HL-60 (cell line): Measurements from ENCODE around the gene TBC1D23.

Experiments used
- DNase-seq, 2 experiments: peaks; one replicate each; pipeline ENCODE4 v3.0.0-alpha.2; 2010 to 2020; ENCODE audit warnings: low read depth in 1 of 2, low spot score in 1 of 2
- H3K27ac ChIP-seq: fragments of 250-450 bp; sonication (Bioruptor Pico); replicated peaks from 2 replicates; pipeline ENCODE4 v1.5.1; 2020; ENCODE audit warnings: mild to moderate bottlenecking, moderate library complexity
- H3K27me3 ChIP-seq: fragments of 250-450 bp; sonication (Bioruptor Pico); 2 replicates; pipeline ENCODE4 v1.5.1; 2021; ENCODE audit warnings: mild to moderate bottlenecking, moderate library complexity; ENCODE audit not compliant: insufficient read depth, poor library complexity, severe bottlenecking
- H3K4me3 ChIP-seq: replicated peaks from 2 replicates; pipeline ENCODE4 v1.5.1; 2011; ENCODE audit warnings: mild to moderate bottlenecking, control low read depth, low read length; ENCODE audit not compliant: insufficient read depth
- GABPA ChIP-seq: IDR thresholded peaks from 2 replicates; pipeline ENCODE4 v1.6.1; 2012; ENCODE audit warnings: low read depth
- POLR2AphosphoS5 ChIP-seq: IDR thresholded peaks from 2 replicates; pipeline ENCODE4 v1.6.1; 2012; ENCODE audit warnings: low read depth
- SPI1 ChIP-seq: IDR thresholded peaks from 2 replicates; pipeline ENCODE4 v1.6.1; 2012; ENCODE audit warnings: low read depth, mild to moderate bottlenecking, borderline replicate concordance
- TF ChIP-seq, protein P1 (sequence below): IDR thresholded peaks from 2 replicates; pipeline ENCODE4 v1.6.1; 2012; ENCODE audit warnings: low read depth; ENCODE audit not compliant: insufficient replicate concordance
- TF ChIP-seq, protein P2 (sequence below): IDR thresholded peaks from one replicate; pipeline ENCODE4 v1.5.1; 2011; ENCODE audit warnings: low read length, control low read depth, inconsistent platforms; ENCODE audit not compliant: insufficient read depth

TBC1D23 gene

DNA sequence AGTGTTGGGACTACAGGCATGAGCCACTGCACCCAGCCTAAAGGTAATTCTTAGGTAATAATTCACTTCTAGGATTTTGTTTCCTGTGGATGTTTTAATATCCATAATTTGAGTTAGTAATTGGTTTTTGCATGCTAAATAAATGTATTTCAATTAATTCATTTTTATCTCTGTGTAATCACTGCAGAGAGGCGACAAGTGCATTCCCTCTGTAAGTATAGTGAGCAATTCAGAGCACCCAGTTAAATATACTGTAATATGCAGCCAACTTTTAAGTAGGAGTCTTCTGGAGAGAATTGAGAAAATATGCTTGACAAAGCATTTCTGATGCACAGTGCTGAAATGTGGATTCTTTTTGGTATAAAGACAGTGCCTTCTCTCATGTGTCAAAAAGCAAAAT lies 5.7 kb downstream of the TBC1D23 start:
- Histone ChIP-seq H3K4me3 (no peak overlapping the region), H3K27ac (no peak overlapping the region), H3K27me3 (no peaks in the 10 kb centered on the region)
- no peak for TF ChIP-seq SPI1
- TF ChIP-seq, protein P1, sequence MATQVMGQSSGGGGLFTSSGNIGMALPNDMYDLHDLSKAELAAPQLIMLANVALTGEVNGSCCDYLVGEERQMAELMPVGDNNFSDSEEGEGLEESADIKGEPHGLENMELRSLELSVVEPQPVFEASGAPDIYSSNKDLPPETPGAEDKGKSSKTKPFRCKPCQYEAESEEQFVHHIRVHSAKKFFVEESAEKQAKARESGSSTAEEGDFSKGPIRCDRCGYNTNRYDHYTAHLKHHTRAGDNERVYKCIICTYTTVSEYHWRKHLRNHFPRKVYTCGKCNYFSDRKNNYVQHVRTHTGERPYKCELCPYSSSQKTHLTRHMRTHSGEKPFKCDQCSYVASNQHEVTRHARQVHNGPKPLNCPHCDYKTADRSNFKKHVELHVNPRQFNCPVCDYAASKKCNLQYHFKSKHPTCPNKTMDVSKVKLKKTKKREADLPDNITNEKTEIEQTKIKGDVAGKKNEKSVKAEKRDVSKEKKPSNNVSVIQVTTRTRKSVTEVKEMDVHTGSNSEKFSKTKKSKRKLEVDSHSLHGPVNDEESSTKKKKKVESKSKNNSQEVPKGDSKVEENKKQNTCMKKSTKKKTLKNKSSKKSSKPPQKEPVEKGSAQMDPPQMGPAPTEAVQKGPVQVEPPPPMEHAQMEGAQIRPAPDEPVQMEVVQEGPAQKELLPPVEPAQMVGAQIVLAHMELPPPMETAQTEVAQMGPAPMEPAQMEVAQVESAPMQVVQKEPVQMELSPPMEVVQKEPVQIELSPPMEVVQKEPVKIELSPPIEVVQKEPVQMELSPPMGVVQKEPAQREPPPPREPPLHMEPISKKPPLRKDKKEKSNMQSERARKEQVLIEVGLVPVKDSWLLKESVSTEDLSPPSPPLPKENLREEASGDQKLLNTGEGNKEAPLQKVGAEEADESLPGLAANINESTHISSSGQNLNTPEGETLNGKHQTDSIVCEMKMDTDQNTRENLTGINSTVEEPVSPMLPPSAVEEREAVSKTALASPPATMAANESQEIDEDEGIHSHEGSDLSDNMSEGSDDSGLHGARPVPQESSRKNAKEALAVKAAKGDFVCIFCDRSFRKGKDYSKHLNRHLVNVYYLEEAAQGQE, result no peak
- no peak for TF ChIP-seq GABPA
- TF ChIP-seq POLR2AphosphoS5, result no peak
- TF ChIP-seq, protein P2, sequence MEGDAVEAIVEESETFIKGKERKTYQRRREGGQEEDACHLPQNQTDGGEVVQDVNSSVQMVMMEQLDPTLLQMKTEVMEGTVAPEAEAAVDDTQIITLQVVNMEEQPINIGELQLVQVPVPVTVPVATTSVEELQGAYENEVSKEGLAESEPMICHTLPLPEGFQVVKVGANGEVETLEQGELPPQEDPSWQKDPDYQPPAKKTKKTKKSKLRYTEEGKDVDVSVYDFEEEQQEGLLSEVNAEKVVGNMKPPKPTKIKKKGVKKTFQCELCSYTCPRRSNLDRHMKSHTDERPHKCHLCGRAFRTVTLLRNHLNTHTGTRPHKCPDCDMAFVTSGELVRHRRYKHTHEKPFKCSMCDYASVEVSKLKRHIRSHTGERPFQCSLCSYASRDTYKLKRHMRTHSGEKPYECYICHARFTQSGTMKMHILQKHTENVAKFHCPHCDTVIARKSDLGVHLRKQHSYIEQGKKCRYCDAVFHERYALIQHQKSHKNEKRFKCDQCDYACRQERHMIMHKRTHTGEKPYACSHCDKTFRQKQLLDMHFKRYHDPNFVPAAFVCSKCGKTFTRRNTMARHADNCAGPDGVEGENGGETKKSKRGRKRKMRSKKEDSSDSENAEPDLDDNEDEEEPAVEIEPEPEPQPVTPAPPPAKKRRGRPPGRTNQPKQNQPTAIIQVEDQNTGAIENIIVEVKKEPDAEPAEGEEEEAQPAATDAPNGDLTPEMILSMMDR, result no peak
- DNase-seq, result no peak

DNA sequence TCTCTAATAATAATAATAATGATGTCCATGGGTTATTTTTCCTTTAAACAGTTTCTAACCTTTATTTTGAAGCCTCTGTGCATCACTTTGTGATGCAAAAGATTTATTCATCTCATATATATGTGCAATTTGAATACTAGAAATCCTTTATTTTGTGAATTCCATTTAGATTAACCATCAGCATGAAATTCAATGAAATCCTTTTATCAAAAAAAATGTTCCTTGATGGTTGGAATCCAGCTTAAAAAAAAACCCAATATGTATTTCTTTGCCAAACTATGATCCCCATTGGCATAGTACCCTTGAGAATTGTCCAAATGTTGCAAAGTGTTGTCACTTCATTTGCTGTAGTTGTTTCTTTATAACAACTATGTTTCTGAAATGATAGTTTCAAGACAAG lies 7.4 kb downstream of the TBC1D23 start:
- no peak for DNase-seq
- H3K4me3 ChIP-seq, result no peak overlapping the region
- no peak overlapping the region for H3K27ac ChIP-seq
- no peaks in the 10 kb centered on the region for H3K27me3 ChIP-seq
- TF ChIP-seq, protein P1, result no peak
- TF ChIP-seq GABPA (no peak), POLR2AphosphoS5 (no peak), SPI1 (no peak)
- TF ChIP-seq, protein P2, result no peak

DNA sequence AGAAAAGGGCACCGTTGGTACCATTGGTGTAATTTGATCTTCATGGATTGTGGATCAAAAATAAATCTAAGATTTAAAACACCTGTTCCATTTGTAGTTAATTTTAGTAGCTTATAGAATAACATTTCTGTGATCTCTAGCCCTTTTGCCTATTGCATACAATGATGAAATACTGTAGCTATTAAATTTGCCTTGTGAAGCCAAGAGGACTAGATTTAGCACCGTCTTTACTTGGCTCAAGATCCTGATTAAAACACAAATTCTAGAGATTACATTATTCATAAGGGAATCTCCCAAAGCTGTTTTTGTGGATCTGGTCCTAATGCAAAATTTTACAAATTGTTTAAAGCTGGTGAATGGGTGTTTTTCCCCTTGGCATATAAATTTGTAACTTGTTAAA lies 8.2 kb downstream of the TBC1D23 start:
- no peak for DNase-seq
- no peaks in the 10 kb centered on the region for H3K27me3 ChIP-seq
- TF ChIP-seq, protein P1, result no peak
- no peak for TF ChIP-seq GABPA
- no peak for TF ChIP-seq POLR2AphosphoS5
- no peak overlapping the region for H3K4me3 ChIP-seq
- H3K27ac ChIP-seq, result no peak overlapping the region
